ENCODE results near the gene CLUH. TPM values are rescaled to one million over a fixed set of nuclear protein-coding genes. Genes with fewer than 3 reads are reported as not detected.

CLUH gene
- total RNA-seq, 1 experiment from 2014 or later, result 175 TPM

- TF ChIP-seq ZBTB33 (IDR thresholded peaks at IDR 0.05; ENCODE audit: extremely low read depth, insufficient replicate concordance, low read length), result no peak
These were observed 13.2 kb upstream of the CLUH start (continued) for GRCh38 chr17:2724784-2725164.

- Histone ChIP-seq H3K4me2 (ENCODE audit: low read length) (peak overlapping the region; percentile 65), H4K20me1 (ENCODE audit: insufficient read depth) (no peaks in the 10 kb centered on the region), H3K9me3 (ENCODE audit: control insufficient read depth in 1 of 2, insufficient read depth in 1 of 2, low read depth in 1 of 2, low read length in 2 of 2) (no peaks in the 10 kb centered on the region), H2AFZ (ENCODE audit: low read depth, low read length, poor library complexity, severe bottlenecking) (no peak overlapping the region), H3K27ac (ENCODE audit: low read depth, low read length) (peak overlapping the region; percentile 85), H3K4me1 (ENCODE audit: control insufficient read depth in 1 of 2, insufficient read depth in 2 of 2, low read length in 2 of 2) (peaks cover 4 to 31% of the 10 kb centered on the region in 2 experiments; a peak in 3 of 4 replicates), H3K9me2 (ENCODE audit: insufficient read depth) (no peaks in the 10 kb centered on the region), H3K4me3 (replicated peaks in 1 of 2; ENCODE audit: low read depth in 1 of 2, low read length in 2 of 2) (peak overlapping the region; percentile 37 to 47), H3K9ac (ENCODE audit: low read length) (peak overlapping the region; percentile 50), H3K79me2 (ENCODE audit: insufficient read depth, low read length) (no peaks in the 10 kb centered on the region), H3K27me3 (ENCODE audit: insufficient read depth, low read length) (no peaks in the 10 kb centered on the region), H3K36me3 (ENCODE audit: control insufficient read depth in 1 of 2, insufficient read depth in 2 of 2, low read length in 2 of 2) (no peaks in the 10 kb centered on the region)
- TF ChIP-seq ZBTB33 (IDR thresholded peaks at IDR 0.05; ENCODE audit: extremely low read depth, insufficient replicate concordance, low read length), result peak; percentile 58
- TF ChIP-seq SRF (IDR thresholded peaks at IDR 0.05; ENCODE audit: low read depth), result no peak
- TF ChIP-seq JUND (IDR thresholded peaks at IDR 0.05), result no peak
- no peak for TF ChIP-seq YY1 (IDR thresholded peaks at IDR 0.05; ENCODE audit: extremely low read depth, insufficient replicate concordance, low read depth, low read length)
- TF ChIP-seq ZFX (IDR thresholded peaks at IDR 0.05), result peak; percentile 92; the same call in 1 of the 2 replicates
- peak; percentile 84 for TF ChIP-seq TCF7L2 (IDR thresholded peaks at IDR 0.05; ENCODE audit: borderline replicate concordance, extremely low read depth, insufficient read depth, insufficient read length)
- TF ChIP-seq POLR2AphosphoS5 (IDR thresholded peaks at IDR 0.05; ENCODE audit: low read depth, low read length), result 0 out of 2 replicates have a peak, but pooled peaks have one; percentile 38
- no peak for TF ChIP-seq EZH2phosphoT487 (IDR thresholded peaks at IDR 0.05; ENCODE audit: borderline replicate concordance)
- no peak for TF ChIP-seq CTCF (IDR thresholded peaks at IDR 0.05 in 2 of 3, conservative IDR thresholded peaks at IDR 0.05 in 1 of 3; ENCODE audit: borderline replicate concordance in 1 of 3, insufficient read depth in 1 of 3, low read depth in 2 of 3, low read length in 2 of 3)
- no peak for TF ChIP-seq EZH2 (IDR thresholded peaks at IDR 0.05)
- no peak for TF ChIP-seq ZNF274 (IDR thresholded peaks at IDR 0.05; ENCODE audit: low read depth, low read length)
- TF ChIP-seq FOSL1 (IDR thresholded peaks at IDR 0.05; ENCODE audit: low read depth), result no peak
- peak; percentile 27 for TF ChIP-seq POLR2A (IDR thresholded peaks at IDR 0.05; ENCODE audit: borderline replicate concordance, extremely low read depth, insufficient read depth, insufficient read length)
- peak; percentile 10; the same call in 1 of the 2 replicates for TF ChIP-seq MAX (IDR thresholded peaks at IDR 0.05)
- DNase-seq (ENCODE audit: low read depth, low spot score), result no peak
- BruUV-seq (replicated peaks), result no TSS peak
- ChIA-PET POLR2A (interaction anchor here (0.7 to 1.4 kb wide), 5 partner anchors 11 to 317 kb away, joined by 3 read pairs; no protein-coding TSS in a partner anchor), RAD21 (ENCODE audit: low non-redundant PET in 1 of 2, low total read pairs in 2 of 2, uncharacterized antibody in 2 of 2, unreplicated experiment in 2 of 2) (interaction anchor here in 1 of 2 experiments (0.6 kb wide), 1 partner anchor 308 kb away, joined by 6 read pairs; no protein-coding TSS in a partner anchor), CTCF (interaction anchor here (0.5 to 1.5 kb wide), 3 partner anchors 14 to 340 kb away, joined by 3 to 4 read pairs (median 3); no protein-coding TSS in a partner anchor)
- ATAC-seq, result peak; percentile 59
- intact Hi-C loops (cut with micrococcal nuclease), result no loop called here
These were observed 12.6 kb upstream of the CLUH start for GRCh38 chr17:2723997-2724783.

Measured in HCT116 (cell line).